Activated CD8-positive, alpha-beta memory T cell treated with anti-CD3 and anti-CD28 coated beads, Interleukin-2, amount 50 U/mL, for 24 hours (primary cell): Measurements from ENCODE around the gene PCNT.
"Not testable (repeated sequence)": the region's sequence is repeated elsewhere in the genome, so short reads cannot be mapped to it uniquely, and the experiment has no call there.

Source experiments
- DNase-seq: peaks from one replicate; pipeline ENCODE4 v3.0.0-alpha.2; 2020; ENCODE audit errors: extremely low read depth

Gene PCNT

GRCh38 chr21:46356494-46357334 is 32.8 kb downstream of the PCNT start:
- DNase-seq: no peak

GRCh38 chr21:46357335-46357604 is 33.3 kb downstream of the PCNT start:
- DNase-seq: no peak

GRCh38 chr21:46357684-46358425 is 33.9 kb downstream of the PCNT start:
- no peak for DNase-seq

DNA sequence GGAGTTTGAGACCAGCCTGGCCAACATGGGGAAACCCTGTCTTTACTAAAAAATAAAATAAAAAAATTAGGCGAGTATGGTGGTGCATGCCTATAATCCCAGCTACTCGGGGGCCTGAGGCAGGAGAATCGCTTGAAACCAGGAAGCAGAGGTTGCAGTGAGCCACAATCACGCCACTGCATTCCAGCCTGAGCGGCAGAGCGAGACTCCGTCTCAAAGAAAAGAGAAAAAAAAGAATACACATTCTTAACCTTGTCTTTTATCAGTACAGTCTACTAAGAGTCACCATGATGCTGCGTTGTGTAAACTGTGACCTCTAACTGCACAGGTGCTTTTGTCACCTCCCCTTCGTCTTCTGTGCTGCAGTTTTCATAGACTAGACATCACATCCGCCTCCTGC is 37.2 kb downstream of the PCNT start:
- no peak for DNase-seq

- DNase-seq: no peak
These were observed 38.0 kb downstream of the PCNT start for GRCh38 chr21:46361935-46362334.

DNA sequence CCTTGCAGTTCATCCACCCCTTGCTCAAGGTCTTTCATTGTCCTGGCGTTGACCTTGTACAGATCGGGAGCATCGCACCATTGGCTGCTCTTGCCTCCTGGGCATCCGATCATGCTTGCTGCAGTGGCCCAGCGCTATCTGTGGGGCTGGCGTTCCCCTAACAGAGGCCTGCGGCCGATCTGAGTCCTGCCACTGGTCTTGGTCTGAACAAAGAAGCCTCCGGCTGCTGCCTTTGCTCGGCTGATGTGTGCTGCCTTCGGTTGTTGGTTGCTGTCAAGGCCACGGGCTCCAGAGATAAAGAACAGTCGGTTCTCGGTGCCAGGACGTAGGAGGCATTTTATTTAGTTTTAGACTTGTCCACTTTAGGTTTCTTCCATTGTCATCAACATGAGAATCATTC is 39.0 kb downstream of the PCNT start:
- DNase-seq: no peak

- no peak for DNase-seq
These were observed 39.7 kb downstream of the PCNT start for GRCh38 chr21:46363698-46364097.

- DNase-seq: no peak
These were observed 42.1 kb downstream of the PCNT start for GRCh38 chr21:46366091-46366490.

- no peak for DNase-seq
These were observed 42.6 kb downstream of the PCNT start for GRCh38 chr21:46366561-46366960.

DNA sequence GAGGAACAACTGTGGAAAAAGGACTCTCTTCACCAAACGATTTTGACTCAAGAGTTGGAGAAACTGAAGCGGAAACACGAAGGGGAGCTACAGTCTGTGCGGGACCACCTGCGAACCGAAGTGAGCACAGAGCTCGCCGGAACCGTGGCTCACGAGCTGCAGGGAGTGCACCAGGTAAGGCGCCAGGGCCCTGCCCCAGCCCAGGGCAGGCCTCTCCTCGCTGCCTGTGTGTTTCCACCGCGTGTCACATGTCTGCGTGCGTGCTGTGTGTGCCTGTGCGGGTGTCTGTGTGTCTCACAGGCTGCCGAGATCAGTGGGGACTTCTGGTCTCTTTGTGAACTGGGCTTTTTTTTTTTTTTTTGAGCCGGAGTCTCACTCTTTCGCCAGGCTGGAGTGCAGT is 43.0 kb downstream of the PCNT start:
- no peak for DNase-seq

DNA sequence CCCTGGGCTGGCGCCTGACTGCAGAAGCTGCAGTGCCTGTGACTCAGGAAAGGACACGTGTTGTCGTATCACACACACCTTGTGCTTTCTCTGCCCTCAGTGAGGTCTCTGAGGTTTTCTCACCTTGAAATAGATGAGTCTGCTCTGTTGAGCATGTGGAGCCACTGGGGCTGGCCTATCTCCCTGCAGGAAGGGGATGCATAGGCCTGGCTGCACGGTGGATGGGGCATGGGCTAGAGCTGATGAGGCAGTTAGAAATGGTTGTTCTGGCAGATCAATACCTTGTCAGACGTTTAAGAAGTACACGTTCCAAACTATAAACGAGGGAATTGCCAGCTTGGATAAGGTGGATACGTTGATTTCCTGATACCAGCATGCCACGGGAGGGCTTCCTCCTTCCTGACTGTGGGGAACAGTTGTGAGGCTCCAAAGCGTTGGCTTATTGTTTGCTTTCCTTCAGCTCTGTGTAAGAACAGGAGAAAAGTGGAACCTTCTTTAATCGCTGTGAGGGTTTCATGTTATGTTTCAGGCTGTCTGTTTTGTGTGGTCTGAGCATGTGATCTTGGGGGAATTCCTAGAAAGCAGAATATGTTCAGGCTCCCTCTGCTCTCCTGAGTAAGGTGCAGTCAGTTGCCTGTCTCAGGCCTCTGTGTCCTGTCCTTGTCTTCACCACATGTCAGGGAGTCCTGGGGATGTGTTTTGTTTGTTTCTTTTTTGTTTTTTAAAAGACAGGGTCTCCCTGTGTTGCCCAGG is 44.8 kb downstream of the PCNT start:
- DNase-seq: peak; percentile 17

GRCh38 chr21:46369520-46370235 is 45.7 kb downstream of the PCNT start:
- DNase-seq: no peak

GRCh38 chr21:46371204-46372013 is 47.5 kb downstream of the PCNT start:
- no peak for DNase-seq

GRCh38 chr21:46372014-46372485 is 48.1 kb downstream of the PCNT start:
- DNase-seq: no peak

GRCh38 chr21:46372947-46373346 is 49.0 kb downstream of the PCNT start:
- DNase-seq: not testable (repeated sequence)

GRCh38 chr21:46374761-46375389 is 50.9 kb downstream of the PCNT start:
- no peak for DNase-seq

DNA sequence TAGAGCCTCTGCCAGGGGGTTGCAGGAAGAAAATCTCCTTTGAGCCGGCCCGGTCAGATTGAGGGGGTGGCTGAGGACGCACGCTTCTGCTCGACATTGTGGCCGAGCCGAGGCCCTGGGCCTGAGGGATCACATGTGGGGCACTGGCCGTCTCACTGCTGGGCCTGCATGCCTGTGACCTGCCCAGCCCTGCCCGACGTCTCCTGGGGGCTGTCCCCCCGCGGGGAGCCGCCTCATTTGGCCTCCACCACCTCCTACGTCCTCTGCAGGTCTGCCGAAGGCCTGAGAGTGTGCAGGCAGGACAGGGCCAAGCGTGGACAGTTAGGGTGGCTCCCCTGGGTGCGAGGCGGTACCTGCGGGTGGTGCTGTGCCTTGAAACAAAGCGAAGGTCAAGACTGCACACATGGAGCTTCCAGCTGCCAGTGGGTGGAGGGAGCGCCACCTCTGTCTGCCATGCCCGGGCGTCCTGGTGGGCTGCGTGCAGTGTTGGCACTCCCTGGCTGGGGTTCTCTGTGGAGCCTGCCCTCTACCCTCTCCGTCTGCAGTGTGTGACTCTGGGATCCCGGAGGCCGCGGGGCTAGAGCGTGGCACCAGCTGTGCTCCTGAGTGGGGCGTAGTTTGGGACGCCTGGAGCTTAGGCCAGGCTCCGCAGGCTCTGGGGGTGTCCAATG is 51.7 kb downstream of the PCNT start:
- DNase-seq: no peak

DNA sequence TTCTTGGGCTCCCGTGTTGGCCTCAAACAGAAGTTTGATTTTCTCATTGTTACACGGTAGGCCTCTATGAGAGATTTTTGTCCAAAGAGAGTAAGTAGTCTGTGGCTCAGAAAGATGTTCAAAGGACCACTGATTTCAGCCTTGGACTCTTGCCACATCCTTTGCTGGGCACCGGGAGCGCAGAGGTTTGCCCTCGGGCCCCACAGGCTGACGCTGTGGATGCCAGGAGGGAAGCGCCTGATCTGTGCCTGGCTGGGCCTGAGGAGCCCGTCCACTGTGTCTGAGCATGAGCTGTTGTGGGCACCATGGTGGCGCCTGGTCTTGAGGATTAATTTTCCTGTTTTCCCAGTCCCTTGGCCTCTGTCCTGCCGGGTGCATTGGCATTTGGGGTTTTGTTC is 52.3 kb downstream of the PCNT start:
- DNase-seq: no peak

- DNase-seq: no peak
These were observed 53.0 kb downstream of the PCNT start for GRCh38 chr21:46376856-46377453.

DNA sequence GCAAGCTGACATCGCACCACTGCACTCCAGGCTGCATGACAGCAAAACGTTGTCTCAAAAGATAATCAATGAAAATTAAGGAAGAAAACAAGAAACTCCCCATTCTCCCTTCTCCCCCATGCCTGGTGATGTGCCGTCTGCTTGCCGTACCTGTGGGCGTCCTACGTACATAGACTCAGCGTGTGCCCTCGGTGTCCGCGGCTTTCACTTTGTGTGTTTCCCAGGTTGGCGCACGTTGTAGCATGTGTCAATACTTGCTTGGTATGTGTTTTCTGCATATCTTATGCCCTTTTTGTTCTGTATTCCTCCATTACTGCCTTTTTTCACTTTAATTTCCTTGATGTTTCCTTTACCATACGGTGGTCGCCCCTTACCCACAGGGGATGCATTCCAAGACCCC is 53.8 kb downstream of the PCNT start:
- DNase-seq: no peak
